Stimulated activated CD8-positive, alpha-beta memory T cell treated with anti-CD3 and anti-CD28 coated beads, Interleukin-12 subunit alpha, Interleukin-12 subunit beta, amount 100 ng/mL, for 4 hours (primary cell): ENCODE measurements around the gene KRTAP2-3.
"Not testable (repeated sequence)": the region's sequence is repeated elsewhere in the genome, so short reads cannot be mapped to it uniquely, and the experiment has no call there.

Experiments
- DNase-seq: peaks from one replicate; pipeline ENCODE4 v3.0.0-alpha.2; 2020; ENCODE audit warnings: low read depth

KRTAP2-3 gene

GRCh38 chr17:41067281-41067680 lies 7.4 kb upstream of the KRTAP2-3 start:
- DNase-seq, result no peak

- no peak for DNase-seq
Measured at GRCh38 chr17:41065829-41066624, 6.1 kb upstream of the KRTAP2-3 start, which contains the start of gene KRTAP2-4. KRTAP2-4 (minus strand) TSS chr17:41065879; CDS start chr17:41065845, 34 bp downstream.

GRCh38 chr17:41065016-41065689 lies 5.2 kb upstream of the KRTAP2-3 start:
- not testable (repeated sequence) for DNase-seq

- DNase-seq, result no peak
Measured at GRCh38 chr17:41064301-41064700, 4.4 kb upstream of the KRTAP2-3 start.

GRCh38 chr17:41063449-41063848 lies 3.5 kb upstream of the KRTAP2-3 start:
- DNase-seq, result no peak

GRCh38 chr17:41061964-41062363 lies 2.0 kb upstream of the KRTAP2-3 start:
- no peak for DNase-seq

GRCh38 chr17:41059276-41060051 lies 450 bp downstream of the KRTAP2-3 start:
- not testable (repeated sequence) for DNase-seq

GRCh38 chr17:41058741-41059140 lies 1.2 kb downstream of the KRTAP2-3 start:
- DNase-seq, result no peak

- DNase-seq, result no peak
Measured at GRCh38 chr17:41057547-41057946, 2.4 kb downstream of the KRTAP2-3 start.

- DNase-seq, result not testable (repeated sequence)
Measured at GRCh38 chr17:41055130-41055529, 4.8 kb downstream of the KRTAP2-3 start, which contains the start of gene KRTAP2-2. KRTAP2-2 (minus strand) TSS chr17:41055230; CDS start chr17:41055211, 19 bp downstream.

GRCh38 chr17:41054556-41054955 lies 5.4 kb downstream of the KRTAP2-3 start:
- DNase-seq, result not testable (repeated sequence)

GRCh38 chr17:41054025-41054424 lies 5.9 kb downstream of the KRTAP2-3 start:
- no peak for DNase-seq

GRCh38 chr17:41052566-41052965 lies 7.3 kb downstream of the KRTAP2-3 start:
- no peak for DNase-seq

- no peak for DNase-seq
Measured at GRCh38 chr17:41049110-41049509, 10.8 kb downstream of the KRTAP2-3 start.

- no peak for DNase-seq
Measured at GRCh38 chr17:41048441-41048840, 11.5 kb downstream of the KRTAP2-3 start.

- DNase-seq, result not testable (repeated sequence)
Measured at GRCh38 chr17:41046735-41047465, 13.0 kb downstream of the KRTAP2-3 start, which contains the start of gene KRTAP2-1. KRTAP2-1 (minus strand) TSS chr17:41047316; CDS start chr17:41047267, 49 bp downstream.

- no peak for DNase-seq
Measured at GRCh38 chr17:41042953-41043352, 17.0 kb downstream of the KRTAP2-3 start.

- DNase-seq, result not testable (repeated sequence)
Measured at GRCh38 chr17:41040783-41041571, 18.9 kb downstream of the KRTAP2-3 start, which contains the start of gene KRTAP1-1. KRTAP1-1 (minus strand) TSS chr17:41041450; CDS start chr17:41041397, 53 bp downstream.

GRCh38 chr17:41037853-41038350 lies 22.0 kb downstream of the KRTAP2-3 start:
- no peak for DNase-seq

GRCh38 chr17:41034346-41034935 lies 25.5 kb downstream of the KRTAP2-3 start, which contains the start of gene KRTAP1-3:
KRTAP1-3 (minus strand) TSS chr17:41034874; CDS start chr17:41034821, 53 bp downstream.
- DNase-seq, result not testable (repeated sequence)
